Lower lobe of right lung (tissue), 2 donors: ENCODE data around the gene PAMR1. TPM values are rescaled to one million over a fixed set of nuclear protein-coding genes. Genes with fewer than 3 reads are reported as not detected.

ENCODE experiments used
- ATAC-seq, 2 donors: fragments of 200-7000 bp; cut with Tn5 transposase; one replicate each; pipeline ENCODE4 v1.9.1; 2020 to 2022; ENCODE audit warnings: mild to moderate bottlenecking in 2 of 2, moderate library complexity in 2 of 2
- DNase-seq: peaks from one replicate; pipeline ENCODE4 v3.0.0-alpha.2; 2020
- H3K27ac ChIP-seq: fragments of 200-600 bp; one replicate; pipeline ENCODE4 v1.8.0; 2022
- H3K27me3 ChIP-seq: fragments of 200-600 bp; one replicate; pipeline ENCODE4 v1.8.0; 2022; ENCODE audit warnings: low read depth
- H3K36me3 ChIP-seq: fragments of 200-600 bp; one replicate; pipeline ENCODE4 v1.8.0; 2022; ENCODE audit warnings: mild to moderate bottlenecking
- H3K4me1 ChIP-seq: fragments of 200-600 bp; one replicate; pipeline ENCODE4 v1.8.0; 2022
- H3K4me3 ChIP-seq: fragments of 200-600 bp; one replicate; pipeline ENCODE4 v1.8.0; 2022; ENCODE audit warnings: mild to moderate bottlenecking
- H3K9me3 ChIP-seq: fragments of 200-600 bp; one replicate; pipeline ENCODE4 v1.8.0; 2022
- CTCF ChIP-seq: fragments of 200-600 bp; IDR thresholded peaks from one replicate; pipeline ENCODE4 v1.8.0; 2022; ENCODE audit warnings: antibody characterized with exemption, mild to moderate bottlenecking
- intact Hi-C: fragments of 100-400 bp; cut with DNase I; formaldehyde crosslinking; loops from one replicate; pipeline ENCODE4 v1.11.0; 2022
- total RNA-seq: library from RNA; stranded (reverse); fragmentation: NEBNext Ultra II Directional; extraction: Animal tissue kit (Norgen Biotek cat#: 25700); gene quantifications from one replicate; pipeline ENCODE4 v1.2.1, GENCODE V29; 2021
- donor health status: DM: no; HTN: yes; CAD: no; lungs with severe emphysema.

Gene PAMR1
- total RNA-seq, 1 donor from 2014 or later = 5.6 TPM

GRCh38 chr11:35459489-35459888 lies 65.9 kb downstream of the PAMR1 start:
- Histone ChIP-seq H3K9me3 (no peaks in the 10 kb centered on the region), H3K4me3 (no peak overlapping the region), H3K4me1 (no peaks in the 10 kb centered on the region), H3K36me3 (no peaks in the 10 kb centered on the region), H3K27ac (no peak overlapping the region), H3K27me3 (no peaks in the 10 kb centered on the region)
- TF ChIP-seq CTCF = no peak
- DNase-seq (no peak), ATAC-seq (no peak)
- intact Hi-C loops = no loop called here

GRCh38 chr11:35458846-35459245 lies 66.6 kb downstream of the PAMR1 start:
- Histone ChIP-seq H3K27ac (no peak overlapping the region), H3K4me1 (no peaks in the 10 kb centered on the region), H3K9me3 (no peaks in the 10 kb centered on the region), H3K27me3 (no peaks in the 10 kb centered on the region), H3K36me3 (no peaks in the 10 kb centered on the region), H3K4me3 (no peak overlapping the region)
- ATAC-seq (no peak), DNase-seq (no peak)
- TF ChIP-seq CTCF = no peak
- intact Hi-C loops = no loop called here

GRCh38 chr11:35454362-35454761 lies 71.1 kb downstream of the PAMR1 start:
- no peak for DNase-seq
- no peaks in the 10 kb centered on the region for H3K4me1 ChIP-seq
- H3K9me3 ChIP-seq = no peaks in the 10 kb centered on the region
- no peak overlapping the region for H3K4me3 ChIP-seq
- no peak for ATAC-seq
- TF ChIP-seq CTCF = no peak
- H3K27me3 ChIP-seq = no peaks in the 10 kb centered on the region
- intact Hi-C loops = no loop called here
- no peak overlapping the region for H3K27ac ChIP-seq
- H3K36me3 ChIP-seq = no peaks in the 10 kb centered on the region

- no peak for DNase-seq
- no peak for ATAC-seq
- no peaks in the 10 kb centered on the region for H3K36me3 ChIP-seq
- no peak overlapping the region for H3K27ac ChIP-seq
- no peaks in the 10 kb centered on the region for H3K4me1 ChIP-seq
- H3K9me3 ChIP-seq = no peaks in the 10 kb centered on the region
- intact Hi-C loops = no loop called here
- no peaks in the 10 kb centered on the region for H3K27me3 ChIP-seq
- no peak for TF ChIP-seq CTCF
- no peak overlapping the region for H3K4me3 ChIP-seq
Measured at GRCh38 chr11:35436581-35437250, 88.7 kb downstream of the PAMR1 start.

DNA sequence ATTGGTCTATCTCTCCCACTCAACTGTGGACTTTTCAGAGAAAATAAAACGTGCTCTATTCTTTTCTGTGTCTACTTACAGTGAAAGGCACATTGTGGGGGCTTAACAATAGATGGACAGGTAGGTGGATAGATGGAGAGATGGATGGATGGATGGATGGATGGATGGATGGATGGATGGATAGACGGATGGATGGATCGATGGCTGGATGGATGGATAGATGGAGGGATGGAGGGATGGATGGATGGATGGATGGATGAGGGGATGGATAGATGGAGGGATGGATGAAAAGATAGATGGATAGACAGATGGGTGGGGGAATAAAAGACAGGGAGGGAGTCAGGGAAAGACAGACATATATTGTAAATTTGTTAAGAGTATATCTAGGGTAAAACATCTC lies 91.8 kb downstream of the PAMR1 start:
- H3K27ac ChIP-seq = no peak overlapping the region
- no peak for ATAC-seq
- intact Hi-C loops = no loop called here
- H3K4me1 ChIP-seq = no peaks in the 10 kb centered on the region
- H3K36me3 ChIP-seq = no peaks in the 10 kb centered on the region
- no peak for TF ChIP-seq CTCF
- H3K4me3 ChIP-seq = no peak overlapping the region
- no peaks in the 10 kb centered on the region for H3K27me3 ChIP-seq
- no peak for DNase-seq
- H3K9me3 ChIP-seq = no peaks in the 10 kb centered on the region
